K562 (cell line): Measurements from ENCODE around the gene ITGAE. TPM values are rescaled to one million over a fixed set of nuclear protein-coding genes. Genes with fewer than 3 reads are reported as not detected.
A peak's percentile ranks its signal among the peaks of the same experiment; 100 is the strongest.

Experiments
- ATAC-seq: fragments of 200-7000 bp; cut with Tn5 transposase; 3 replicates; pipeline ENCODE4 v1.9.1; 2020; ENCODE audit warnings: moderate library complexity
- BruUV-seq: library from RNA; stranded (reverse); fragments of 400-500 nt; replicated peaks from 2 replicates; lab custom pipeline; 2021; lab: Mats Ljungman, UMichigan
- CTCF ChIA-PET: fragments of 300-600 bp; formaldehyde crosslinking; extraction: SDS; loops from one replicate; lab custom pipeline; 2021; ENCODE audit warnings: low intra/inter-chr PET ratio; lab: Yijun Ruan, JAX
- POLR2A ChIA-PET: fragments of 300-600, 350-650 bp; sonication (Branson Sonifier 250); formaldehyde crosslinking; extraction: SDS; loops from one replicate; lab custom pipeline; 2021; ENCODE audit warnings: antibody characterized with exemption, inconsistent platforms; lab: Yijun Ruan, JAX
- DNase-seq, 4 experiments: peaks; one replicate each; pipeline versions ENCODE4 v3.0.0 to v3.0.0-alpha.2; 2011 to 2018; ENCODE audit warnings: low spot score in 3 of 4, mixed read lengths in 3 of 4; ENCODE audit errors: extremely low read depth in 1 of 4
- FAIRE-seq: peaks from 2 replicates; lab custom pipeline; 2011; peaks lifted over from hg19 to GRCh38; lab: Jason Lieb, UNC
- H2AFZ ChIP-seq: 2 replicates; pipeline ENCODE4 v1.6.0; 2011; ENCODE audit warnings: low read depth, low read length, control low read depth, inconsistent platforms
- H3K27ac ChIP-seq: fragments of 200-600 bp; 3 replicates; pipeline ENCODE4 v1.8.0; 2011; ENCODE audit warnings: low read depth, mild to moderate bottlenecking, control low read depth, inconsistent platforms, low read length, moderate library complexity, mixed read lengths; ENCODE audit errors: extremely low read depth
- H3K27me3 ChIP-seq, 2 experiments: fragments of 300-600 bp in 1 of 2; 2 replicates in 1 of 2; 3 replicates in 1 of 2; pipeline versions ENCODE4 v1.6.0 to v1.8.0; 2011; ENCODE audit warnings: inconsistent platforms in 2 of 2, low read length in 2 of 2, mild to moderate bottlenecking in 1 of 2, mixed read lengths in 1 of 2, moderate library complexity in 1 of 2; ENCODE audit not compliant: control insufficient read depth in 2 of 2, insufficient read depth in 2 of 2
- H3K36me3 ChIP-seq: fragments of 300-600 bp; 3 replicates; pipeline ENCODE4 v1.8.0; 2011; ENCODE audit warnings: mild to moderate bottlenecking, low read length, inconsistent platforms; ENCODE audit not compliant: control insufficient read depth, insufficient read depth
- H3K4me1 ChIP-seq, 2 experiments: fragments of 200-600 bp in 1 of 2; replicated peaks in 1 of 2; 2 replicates in 1 of 2; 3 replicates in 1 of 2; pipeline versions ENCODE4 v1.5.1 to v1.8.0; 2011; ENCODE audit warnings: inconsistent platforms in 2 of 2, low read length in 2 of 2, mild to moderate bottlenecking in 1 of 2, mixed read lengths in 1 of 2, moderate library complexity in 1 of 2; ENCODE audit not compliant: control insufficient read depth in 2 of 2, insufficient read depth in 2 of 2
- H3K4me2 ChIP-seq: 2 replicates; pipeline ENCODE4 v1.6.1; 2011; ENCODE audit warnings: low read length, control low read depth, inconsistent platforms, mixed read lengths; ENCODE audit not compliant: insufficient read depth
- H3K4me3 ChIP-seq: fragments of 200-600 bp; sonication (generic), shearing (Covaris generic); 2 replicates; pipeline ENCODE4 v1.5.1; 2016; ENCODE audit warnings: control low read depth, inconsistent platforms
- H3K79me2 ChIP-seq: fragments of 200-600 bp; 3 replicates; pipeline ENCODE4 v1.8.0; 2011; ENCODE audit warnings: low read length, inconsistent platforms; ENCODE audit not compliant: control insufficient read depth, insufficient read depth
- H3K9ac ChIP-seq, 2 experiments: 2 replicates each; pipeline versions ENCODE4 v1.6.0 to v1.6.1; 2011; ENCODE audit warnings: low read depth in 2 of 2, low read length in 2 of 2, control low read depth in 1 of 2, inconsistent platforms in 1 of 2, mild to moderate bottlenecking in 1 of 2, mixed read lengths in 1 of 2; ENCODE audit not compliant: insufficient read depth in 1 of 2
- H3K9me1 ChIP-seq: one replicate; pipeline ENCODE4 v1.6.0; 2011; ENCODE audit warnings: inconsistent platforms, mild to moderate bottlenecking, low read length, moderate library complexity; ENCODE audit not compliant: control insufficient read depth, insufficient read depth
- H3K9me3 ChIP-seq: replicated peaks from 2 replicates; pipeline ENCODE4 v1.5.1; 2011; ENCODE audit warnings: low read depth, low read length, inconsistent platforms; ENCODE audit not compliant: control insufficient read depth, insufficient read depth
- H4K20me1 ChIP-seq: replicated peaks from 2 replicates; pipeline ENCODE4 v1.6.1; 2011; ENCODE audit warnings: low read length, inconsistent platforms, mixed read lengths; ENCODE audit not compliant: control insufficient read depth, insufficient read depth
- CEBPB ChIP-seq: fragments of 450-650 bp; IDR thresholded peaks from 2 replicates; pipeline ENCODE4 v1.6.1; 2016; ENCODE audit warnings: missing genetic modification characterization, missing compliant biosample characterization
- CREB3 ChIP-seq: fragments of 450-650 bp; conservative IDR thresholded peaks from 2 replicates; pipeline ENCODE4 v1.6.1; 2016; ENCODE audit warnings: missing genetic modification characterization, low read depth, mild to moderate bottlenecking, missing compliant biosample characterization, moderate library complexity
- MCM5 ChIP-seq: fragments of 450-650 bp; IDR thresholded peaks from 2 replicates; pipeline ENCODE4 v1.6.1; 2016; ENCODE audit warnings: low read depth
- POLR2AphosphoS5 ChIP-seq: IDR thresholded peaks from 2 replicates; pipeline ENCODE4 v1.6.1; 2011; ENCODE audit warnings: mild to moderate bottlenecking, low read depth, low read length, moderate library complexity; ENCODE audit not compliant: control insufficient read depth, insufficient read depth
- SMARCE1 ChIP-seq: fragments of 450-650 bp; IDR thresholded peaks from 2 replicates; pipeline ENCODE4 v1.7.1; 2016; ENCODE audit warnings: mild to moderate bottlenecking
- ZBTB43 ChIP-seq: sonication (generic); formaldehyde crosslinking; IDR thresholded peaks from 2 replicates; pipeline ENCODE4 v1.8.0; 2023; ENCODE audit warnings: mild to moderate bottlenecking, missing genetic modification reagents
- ZNF134 ChIP-seq: fragments of 250-450 bp; sonication (Bioruptor Pico); conservative IDR thresholded peaks from 2 replicates; pipeline ENCODE4 v1.4.0; 2020
- ZNF224 ChIP-seq: sonication (generic); formaldehyde crosslinking; IDR thresholded peaks from 2 replicates; pipeline ENCODE4 v1.8.0; 2022; ENCODE audit warnings: mild to moderate bottlenecking, missing genetic modification reagents
- ZNF384 ChIP-seq: IDR thresholded peaks from 2 replicates; pipeline ENCODE4 v1.6.1; 2012; ENCODE audit warnings: low read depth, low read length, improper control_type of control experiment
- ZNF717 ChIP-seq: fragments of 250-450 bp; sonication (Bioruptor Pico); IDR thresholded peaks from 2 replicates; pipeline ENCODE4 v1.5.0; 2021
- ZNF77 ChIP-seq: fragments of 250-450 bp; sonication (Bioruptor Pico); IDR thresholded peaks from 2 replicates; pipeline ENCODE4 v1.5.0; 2020
- ZNF785 ChIP-seq: fragments of 250-450 bp; sonication (Bioruptor Pico); IDR thresholded peaks from 2 replicates; pipeline ENCODE4 v1.4.0; 2020; ENCODE audit warnings: mild to moderate bottlenecking
- WGBS: fragments of 100-300 bp; shearing (Covaris generic); methylation state at CpG from one replicate; pipeline ENCODE4 v1.1.6; 2016; ENCODE audit warnings: low coverage, mixed read lengths; ENCODE audit not compliant: insufficient coverage; ENCODE audit errors: missing lambda C conversion rate; 5-methylcytosine and 5-hydroxymethylcytosine counted together
- in situ Hi-C: fragments of 300-500 bp; cut with MboI; formaldehyde crosslinking; loops from 4 replicates; pipeline ENCODE4 v1.15.0; 2018; ENCODE audit warnings: inconsistent platforms, mixed read lengths
- intact Hi-C: fragments of 100-400 bp; cut with micrococcal nuclease; formaldehyde crosslinking; loops from 2 replicates; pipeline ENCODE4 v1.14.2; 2022
- polyA plus RNA-seq, 8 experiments: library from polyadenylated mRNA; depleted of rRNA in 4 of 8; stranded (reverse) in 5 of 8; unstranded in 3 of 8; fragments of >200 nt; fragmentation: Nextera tagmentation in 2 of 8; fragmentation: Illumina TruSeq in 1 of 8; extraction: Ambion mirVana in 2 of 8; extraction: Trizol in 1 of 8; gene quantifications; 2 replicates each; pipeline versions ENCODE4 v1.2.1 to v1.2.3, GENCODE V29; 2011 to 2014; ENCODE audit warnings: inconsistent platforms in 1 of 8, missing spikeins in 1 of 8
- total RNA-seq, 7 experiments: library from RNA; depleted of rRNA in 6 of 7; stranded (reverse); fragments of >200 nt in 6 of 7; fragmentation: Illumina TruSeq in 2 of 7; extraction: Trizol in 2 of 7; gene quantifications; 2 replicates each; pipeline versions ENCODE4 v1.2.1 to v1.2.3, GENCODE V29; 2011 to 2021; ENCODE audit warnings: low replicate concordance in 1 of 7
- TF ChIP-seq, protein P1 (sequence below): fragments of 250-450 bp; sonication (Bioruptor Pico); IDR thresholded peaks from 2 replicates; pipeline ENCODE4 v1.8.0; 2021; ENCODE audit warnings: moderate library complexity, mild to moderate bottlenecking, inconsistent platforms

Gene ITGAE
- total and polyA plus RNA-seq, 9 of the 15 experiments (the other 6 are each of a cell fraction or from before 2014, with no cell fraction given) = 14.8 to 160 (median 27.0) TPM

DNA sequence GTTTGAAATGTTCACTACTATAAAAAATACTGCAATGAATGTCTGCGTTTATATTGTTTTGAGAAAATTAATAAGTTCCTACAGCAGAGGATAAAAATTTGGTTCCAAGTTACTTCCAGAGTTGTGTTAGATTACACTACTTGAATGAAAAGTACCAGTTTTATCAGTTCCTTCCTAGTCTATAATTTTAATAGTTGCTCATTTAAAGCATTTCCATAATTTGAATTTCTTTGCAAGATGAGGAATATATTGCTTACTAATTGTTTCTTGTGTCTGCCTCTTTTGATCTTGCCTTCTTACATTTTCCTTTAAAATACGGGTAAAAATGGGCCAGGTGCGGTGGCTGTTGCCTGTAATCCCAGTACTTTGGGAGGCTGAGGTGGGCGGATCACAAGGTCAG is 128.4 kb downstream of the ITGAE start:
- Histone ChIP-seq H3K36me3 (peaks cover 7% of the 10 kb centered on the region; the same call in 2 of the 3 replicates), H3K9ac (no peak overlapping the region), H3K27ac (no peak overlapping the region), H3K4me3 (no peak overlapping the region), H3K9me3 (no peaks in the 10 kb centered on the region), H3K9me1 (no peaks in the 10 kb centered on the region), H3K4me1 (peaks cover 0 to 20% of the 10 kb centered on the region in 2 experiments; a peak in 3 of 5 replicates), H3K79me2 (peaks cover 18% of the 10 kb centered on the region), H3K27me3 (no peaks in the 10 kb centered on the region; a peak in 2 of 5 replicates), H2AFZ (no peak overlapping the region), H3K4me2 (no peak overlapping the region), H4K20me1 (0 out of 2 replicates have a peak, but pooled peaks cover 2% of the 10 kb centered on the region)
- DNase-seq (no peak), FAIRE-seq (no peak), ATAC-seq (no peak)
- 77% methylated on average over 3 of the region's 4 CpGs for WGBS
- intact Hi-C loops (no loop called here), in situ Hi-C loops (no loop called here)
- TF ChIP-seq ZNF77 (no peak), CEBPB (tag) (no peak), MCM5 (no peak)
- BruUV-seq = no TSS peak
- POLR2A ChIA-PET = interaction anchor here (0.6 kb wide), 1 partner anchor 22 kb away, joined by 4 read pairs; no protein-coding TSS in a partner anchor
- CTCF ChIA-PET = no interaction called here

GRCh38 chr17:3669548-3669947 is 131.4 kb downstream of the ITGAE start:
- in situ Hi-C loops = no loop called here
- FAIRE-seq = no peak
- no peak for TF ChIP-seq SMARCE1
- no peak for TF ChIP-seq ZBTB43 (CRISPR knock-in tag)
- no peak for TF ChIP-seq ZNF134 (CRISPR knock-in tag)
- no peak for TF ChIP-seq ZNF785
- TF ChIP-seq ZNF384 = no peak
- TF ChIP-seq ZNF224 (CRISPR knock-in tag) = no peak
- TF ChIP-seq, protein P1, sequence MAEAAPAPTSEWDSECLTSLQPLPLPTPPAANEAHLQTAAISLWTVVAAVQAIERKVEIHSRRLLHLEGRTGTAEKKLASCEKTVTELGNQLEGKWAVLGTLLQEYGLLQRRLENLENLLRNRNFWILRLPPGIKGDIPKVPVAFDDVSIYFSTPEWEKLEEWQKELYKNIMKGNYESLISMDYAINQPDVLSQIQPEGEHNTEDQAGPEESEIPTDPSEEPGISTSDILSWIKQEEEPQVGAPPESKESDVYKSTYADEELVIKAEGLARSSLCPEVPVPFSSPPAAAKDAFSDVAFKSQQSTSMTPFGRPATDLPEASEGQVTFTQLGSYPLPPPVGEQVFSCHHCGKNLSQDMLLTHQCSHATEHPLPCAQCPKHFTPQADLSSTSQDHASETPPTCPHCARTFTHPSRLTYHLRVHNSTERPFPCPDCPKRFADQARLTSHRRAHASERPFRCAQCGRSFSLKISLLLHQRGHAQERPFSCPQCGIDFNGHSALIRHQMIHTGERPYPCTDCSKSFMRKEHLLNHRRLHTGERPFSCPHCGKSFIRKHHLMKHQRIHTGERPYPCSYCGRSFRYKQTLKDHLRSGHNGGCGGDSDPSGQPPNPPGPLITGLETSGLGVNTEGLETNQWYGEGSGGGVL (CRISPR knock-in tag) = no peak
- TF ChIP-seq CREB3 = no peak
- no peak for TF ChIP-seq ZNF717 (CRISPR knock-in tag)
- TF ChIP-seq POLR2AphosphoS5 = no peak

More at GRCh38 chr17:3669548-3669947, 131.4 kb downstream of the ITGAE start:
- POLR2A ChIA-PET = no interaction called here
- H3K9me3 ChIP-seq = no peaks in the 10 kb centered on the region
- peak overlapping the region; percentile 82 for H3K4me2 ChIP-seq
- H3K9ac ChIP-seq = peak overlapping the region; percentile 82 to 99; a peak in 3 of 4 replicates
- 27% methylated on average over 12 of the region's 12 CpGs for WGBS
- CTCF ChIA-PET = no interaction called here
- no peak for DNase-seq
- peaks cover 7% of the 10 kb centered on the region; the same call in 2 of the 3 replicates for H3K36me3 ChIP-seq
- peaks cover 20% of the 10 kb centered on the region for H3K79me2 ChIP-seq
- intact Hi-C loops = no loop called here
- no peaks in the 10 kb centered on the region; a peak in 1 of 5 replicates for H3K27me3 ChIP-seq
- H3K9me1 ChIP-seq = peaks cover 6% of the 10 kb centered on the region
- H3K27ac ChIP-seq = peak overlapping the region; percentile 79; the same call in 1 of the 3 replicates
- H3K4me3 ChIP-seq = peak overlapping the region; percentile 87
- peaks cover 6 to 31% of the 10 kb centered on the region in 2 experiments; a peak in 4 of 5 replicates for H3K4me1 ChIP-seq
- H2AFZ ChIP-seq = no peak overlapping the region
- no peak for ATAC-seq
- 0 out of 2 replicates have a peak, but pooled peaks cover 16% of the 10 kb centered on the region for H4K20me1 ChIP-seq
- no TSS peak for BruUV-seq
